GM10847 (cell line): ENCODE data around the gene POLR3K.

Source experiments
- POLR2A ChIP-seq: IDR thresholded peaks from 2 replicates; pipeline ENCODE4 v1.6.1; 2011; ENCODE audit not compliant: insufficient read length; ENCODE audit errors: extremely low read depth

The POLR3K gene

GRCh38 chr16:72561-73548, 19.4 kb upstream of the POLR3K start, which contains the start of gene RHBDF1:
Gene RHBDF1, minus strand, starts transcription at chr16:72631. Its CDS starts 7,616 bp downstream, at chr16:65015.
- TF ChIP-seq POLR2A, result no peak

GRCh38 chr16:71540-72401, 18.4 kb upstream of the POLR3K start:
- TF ChIP-seq POLR2A, result no peak

GRCh38 chr16:71210-71539, 17.8 kb upstream of the POLR3K start:
- no peak for TF ChIP-seq POLR2A

GRCh38 chr16:69181-69580, 15.8 kb upstream of the POLR3K start:
- no peak for TF ChIP-seq POLR2A

GRCh38 chr16:67884-68789, 14.7 kb upstream of the POLR3K start:
- no peak for TF ChIP-seq POLR2A

- no peak for TF ChIP-seq POLR2A
Measured at GRCh38 chr16:67183-67791, 13.9 kb upstream of the POLR3K start.

- no peak for TF ChIP-seq POLR2A
Measured at GRCh38 chr16:66309-67182, 13.1 kb upstream of the POLR3K start.

GRCh38 chr16:65745-66144, 12.3 kb upstream of the POLR3K start:
- no peak for TF ChIP-seq POLR2A

- TF ChIP-seq POLR2A, result no peak
Measured at GRCh38 chr16:64914-65255, 11.5 kb upstream of the POLR3K start.

- no peak for TF ChIP-seq POLR2A
Measured at GRCh38 chr16:63998-64913, 10.8 kb upstream of the POLR3K start.

- no peak for TF ChIP-seq POLR2A
Measured at GRCh38 chr16:63466-63865, 10.1 kb upstream of the POLR3K start.

GRCh38 chr16:62968-63391, 9.6 kb upstream of the POLR3K start:
- TF ChIP-seq POLR2A, result no peak
